ENCODE results near the gene TGFBR2.
"Not testable (repeated sequence)": the region's sequence is repeated elsewhere in the genome, so short reads cannot be mapped to it uniquely, and the experiment has no call there.

TGFBR2 gene

GRCh38 chr3:30657914-30658313 lies 51.5 kb downstream of the TGFBR2 start:
- DNase-seq (ENCODE audit: low read depth in 2 of 2) = no peak

- peak in 1 of 2 donors; percentile 50 for DNase-seq (ENCODE audit: low read depth in 2 of 2)
These were observed 52.1 kb downstream of the TGFBR2 start for GRCh38 chr3:30658328-30659052.

- no peak for DNase-seq (ENCODE audit: low read depth in 2 of 2)
These were observed 53.1 kb downstream of the TGFBR2 start for GRCh38 chr3:30659270-30660130.

GRCh38 chr3:30660136-30660535 lies 53.7 kb downstream of the TGFBR2 start:
- DNase-seq (ENCODE audit: low read depth in 2 of 2) = no peak

- DNase-seq (ENCODE audit: low read depth in 2 of 2) = no peak
These were observed 54.3 kb downstream of the TGFBR2 start for GRCh38 chr3:30660656-30661055.

GRCh38 chr3:30661098-30661873 lies 54.9 kb downstream of the TGFBR2 start:
- DNase-seq (ENCODE audit: low read depth in 2 of 2) = no peak

GRCh38 chr3:30662836-30663235 lies 56.4 kb downstream of the TGFBR2 start:
- no peak for DNase-seq (ENCODE audit: low read depth in 2 of 2)

GRCh38 chr3:30663533-30664241 lies 57.3 kb downstream of the TGFBR2 start:
- no peak for DNase-seq (ENCODE audit: low read depth in 2 of 2)

- no peak for DNase-seq (ENCODE audit: low read depth in 2 of 2)
These were observed 58.1 kb downstream of the TGFBR2 start for GRCh38 chr3:30664459-30664858.

GRCh38 chr3:30664884-30665283 lies 58.5 kb downstream of the TGFBR2 start:
- DNase-seq (ENCODE audit: low read depth in 2 of 2) = no peak

GRCh38 chr3:30665539-30665938 lies 59.1 kb downstream of the TGFBR2 start:
- DNase-seq (ENCODE audit: low read depth in 2 of 2) = no peak

- no peak for DNase-seq (ENCODE audit: low read depth in 2 of 2)
These were observed 60.3 kb downstream of the TGFBR2 start for GRCh38 chr3:30666572-30667279.

GRCh38 chr3:30667280-30667651 lies 60.9 kb downstream of the TGFBR2 start:
- DNase-seq (ENCODE audit: low read depth in 2 of 2) = no peak

- no peak for DNase-seq (ENCODE audit: low read depth in 2 of 2)
These were observed 61.7 kb downstream of the TGFBR2 start for GRCh38 chr3:30668051-30668609.

- DNase-seq (ENCODE audit: low read depth in 2 of 2) = not testable (repeated sequence)
These were observed 63.0 kb downstream of the TGFBR2 start for GRCh38 chr3:30669360-30669934.

- no peak for DNase-seq (ENCODE audit: low read depth in 2 of 2)
These were observed 63.9 kb downstream of the TGFBR2 start for GRCh38 chr3:30670292-30670691.

- DNase-seq (ENCODE audit: low read depth in 2 of 2) = no peak
These were observed 65.3 kb downstream of the TGFBR2 start for GRCh38 chr3:30671527-30672286.

- DNase-seq (ENCODE audit: low read depth in 2 of 2) = no peak
These were observed 65.9 kb downstream of the TGFBR2 start for GRCh38 chr3:30672287-30672735.

GRCh38 chr3:30672959-30673358 lies 66.6 kb downstream of the TGFBR2 start:
- no peak for DNase-seq (ENCODE audit: low read depth in 2 of 2)

Data from stimulated activated CD4-positive, alpha-beta T cell treated with anti-CD3 and anti-CD28 coated beads, Interleukin-15, amount 100 ng/mL, for 48 hours (primary cell).